Activated CD4-positive, alpha-beta T cell treated with anti-CD3 and anti-CD28 coated beads, Interleukin-2, Interleukin-4, amounts not matched to agents 100 ng/mL and 50 ng/mL, durations not matched to agents 16 hours and 8 hours (primary cell): Measurements from ENCODE around the gene TMCO4.
"Not testable (repeated sequence)": the region's sequence is repeated elsewhere in the genome, so short reads cannot be mapped to it uniquely, and the experiment has no call there.

Experiments
- DNase-seq: peaks from one replicate; pipeline ENCODE4 v3.0.0-alpha.2; 2020; ENCODE audit warnings: low spot score

TMCO4 gene

GRCh38 chr1:19655718-19656080, 144.0 kb downstream of the TMCO4 start:
- no peak for DNase-seq

- no peak for DNase-seq
These were observed 144.6 kb downstream of the TMCO4 start for GRCh38 chr1:19654886-19655717.

GRCh38 chr1:19654386-19654785, 145.3 kb downstream of the TMCO4 start:
- no peak for DNase-seq

- DNase-seq, result peak; percentile 42
These were observed 148.5 kb downstream of the TMCO4 start for GRCh38 chr1:19651141-19651737.

GRCh38 chr1:19650416-19651140, 149.1 kb downstream of the TMCO4 start:
- no peak for DNase-seq

- no peak for DNase-seq
These were observed 151.0 kb downstream of the TMCO4 start for GRCh38 chr1:19648689-19649088.

GRCh38 chr1:19648239-19648638, 151.5 kb downstream of the TMCO4 start:
- DNase-seq, result no peak

- DNase-seq, result no peak
These were observed 152.1 kb downstream of the TMCO4 start for GRCh38 chr1:19647643-19648042.

GRCh38 chr1:19646377-19647319, 153.1 kb downstream of the TMCO4 start:
- peak; percentile 41 for DNase-seq

GRCh38 chr1:19645411-19646251, 154.1 kb downstream of the TMCO4 start:
- no peak for DNase-seq

GRCh38 chr1:19644681-19645410, 154.9 kb downstream of the TMCO4 start:
- peak; percentile 46 for DNase-seq

GRCh38 chr1:19644395-19644680, 155.4 kb downstream of the TMCO4 start:
- DNase-seq, result no peak

- peak; percentile 39 for DNase-seq
These were observed 155.9 kb downstream of the TMCO4 start, which contains the start of gene NBL1 for GRCh38 chr1:19643602-19644394. TSS of gene NBL1 (plus strand) at chr1:19644311. CDS start at chr1:19655031, 10,720 bp downstream.

GRCh38 chr1:19643121-19643520, 156.6 kb downstream of the TMCO4 start:
- no peak for DNase-seq

- DNase-seq, result no peak
These were observed 159.1 kb downstream of the TMCO4 start for GRCh38 chr1:19640363-19641316.

- DNase-seq, result no peak
These were observed 159.7 kb downstream of the TMCO4 start for GRCh38 chr1:19639999-19640362.

- DNase-seq, result not testable (repeated sequence)
These were observed 160.5 kb downstream of the TMCO4 start for GRCh38 chr1:19639228-19639627.

GRCh38 chr1:19637606-19638005, 162.1 kb downstream of the TMCO4 start:
- DNase-seq, result no peak
